ENCODE measurements around the gene KCNJ4.
"Not testable (repeated sequence)": the region's sequence is repeated elsewhere in the genome, so short reads cannot be mapped to it uniquely, and the experiment has no call there.

KCNJ4 gene

DNA sequence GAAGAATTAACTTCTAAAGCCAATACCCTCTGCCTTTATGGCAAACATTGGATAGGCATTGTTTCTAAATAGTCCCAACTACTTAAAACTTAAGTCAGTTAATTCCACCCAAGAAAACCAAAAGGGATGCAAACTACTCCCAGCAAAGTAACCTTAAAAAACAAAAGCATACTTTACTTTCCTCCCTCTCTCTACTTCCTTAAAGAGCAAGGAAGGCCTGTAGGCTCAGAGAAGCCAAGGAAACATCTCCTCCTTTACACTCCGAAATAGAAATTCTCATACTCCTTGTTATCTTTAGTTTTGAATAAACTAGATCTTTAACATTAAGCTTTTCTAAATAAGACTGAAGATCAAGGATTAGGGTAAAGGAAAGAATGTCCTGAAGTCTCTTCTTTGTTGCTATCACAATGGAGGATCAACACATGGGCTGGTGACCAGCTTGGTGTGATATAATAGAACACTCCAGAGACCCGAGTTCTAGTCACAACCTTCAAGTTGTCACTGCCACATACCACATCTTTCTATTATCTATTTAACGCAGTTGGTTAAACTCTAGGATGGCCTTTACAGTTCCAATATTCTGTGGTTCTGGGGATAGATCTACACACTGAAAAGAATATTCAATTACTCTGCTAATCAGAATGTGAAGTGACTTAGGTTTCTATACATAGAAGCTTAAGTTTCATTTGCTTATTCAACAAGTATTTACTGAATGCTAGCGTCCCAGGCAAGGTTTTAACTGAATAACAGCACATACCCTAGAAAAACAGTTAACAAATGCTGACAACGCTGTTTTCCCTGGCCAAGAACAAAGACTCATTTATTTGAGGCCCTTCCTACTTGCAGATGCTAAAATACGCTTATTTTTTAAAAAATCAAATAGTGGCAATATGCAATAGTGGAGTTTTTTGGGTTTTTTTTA, 66.2 kb downstream of the KCNJ4 start:
- DNase-seq (ENCODE audit: low read depth in 1 of 2, low spot score in 1 of 2) = not testable (repeated sequence)

DNA sequence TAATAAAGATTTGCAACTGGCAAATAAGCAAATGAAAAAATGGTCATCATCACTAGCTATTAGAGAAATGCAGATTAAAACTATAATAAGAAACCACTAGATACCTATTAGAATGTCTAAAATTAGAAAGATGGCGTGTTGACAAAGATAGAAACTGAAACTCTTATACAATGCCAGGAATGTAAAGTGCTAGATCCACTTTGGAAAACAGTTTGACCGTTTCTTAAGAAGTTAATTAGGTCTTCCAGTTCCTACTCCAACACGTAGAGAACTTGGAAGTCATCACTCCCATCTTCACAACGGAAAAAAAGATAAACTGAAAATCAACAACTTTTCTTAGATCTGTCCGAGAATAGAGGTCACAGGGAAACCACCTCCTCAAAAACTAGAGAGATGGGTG, 68.1 kb downstream of the KCNJ4 start:
- not testable (repeated sequence) for DNase-seq (ENCODE audit: low read depth in 1 of 2, low spot score in 1 of 2)

DNA sequence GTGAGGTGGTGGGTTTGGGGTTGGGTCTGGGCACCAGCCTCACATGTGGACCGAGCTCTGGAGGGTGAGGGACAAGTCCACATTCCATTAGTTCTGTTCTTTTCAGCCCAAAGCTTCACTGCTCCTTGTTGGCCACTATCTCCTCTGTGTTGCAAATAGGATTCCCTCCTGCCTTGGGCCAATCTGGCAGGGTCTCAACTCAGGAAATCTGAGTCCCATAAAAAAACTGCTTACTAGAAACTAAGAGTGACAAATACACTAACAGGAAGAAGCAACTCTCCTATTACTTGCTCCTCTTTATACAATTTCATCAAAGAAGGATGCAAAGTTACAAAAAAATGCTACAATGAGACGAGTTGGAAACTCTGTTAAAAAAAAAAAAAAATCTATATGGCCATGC, 71.6 kb downstream of the KCNJ4 start:
- no peak for DNase-seq (ENCODE audit: low read depth in 1 of 2, low spot score in 1 of 2)

DNA sequence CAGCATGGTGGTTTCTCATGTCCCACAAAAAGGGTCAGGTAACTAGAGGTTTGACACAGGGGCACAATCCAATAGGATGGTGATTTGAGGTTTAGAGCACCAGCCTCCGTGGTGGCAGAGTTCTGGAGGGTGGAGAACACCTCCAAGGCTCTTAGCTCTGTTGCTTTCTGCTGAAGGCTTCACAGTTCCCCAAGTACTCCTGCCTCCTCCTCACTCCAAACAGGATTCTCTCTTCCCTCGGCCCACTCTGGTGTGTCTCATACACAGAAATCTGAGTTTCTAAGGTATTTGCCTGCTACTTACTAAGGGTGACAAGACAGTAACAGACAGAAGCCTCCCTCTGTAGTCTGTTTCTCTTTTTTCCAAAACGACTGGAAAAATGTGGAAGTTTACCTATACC, 73.6 kb downstream of the KCNJ4 start:
- not testable (repeated sequence) for DNase-seq (ENCODE audit: low read depth in 1 of 2, low spot score in 1 of 2)
